ENCODE data around the gene GJC3. TPM values are rescaled to one million over a fixed set of nuclear protein-coding genes. Genes with fewer than 3 reads are reported as not detected.
A peak's percentile ranks its signal among the peaks of the same experiment; 100 is the strongest.
"Not testable (repeated sequence)": the region's sequence is repeated elsewhere in the genome, so short reads cannot be mapped to it uniquely, and the experiment has no call there.

GJC3 gene
- total RNA-seq, 6 donors from 2014 or later: 0.24 to 3.1 (median 0.31) TPM; not detected in 3

- no peak for DNase-seq
- ATAC-seq (ENCODE audit: low FRiP score in 2 of 2): no peak
- no peaks in the 10 kb centered on the region for H3K36me3 ChIP-seq
- WGBS, 2 donors: 64 to 68% methylated on average over 4 of the region's 4 CpGs
- no peak overlapping the region for H3K4me3 ChIP-seq
- no peak overlapping the region for H3K27ac ChIP-seq
- no peaks in the 10 kb centered on the region for H3K4me1 ChIP-seq
- TF ChIP-seq CTCF (IDR thresholded peaks at IDR 0.05) (no peak), POLR2AphosphoS5 (IDR thresholded peaks at IDR 0.05) (no peak), EP300 (IDR thresholded peaks at IDR 0.05) (no peak), POLR2A (IDR thresholded peaks at IDR 0.05) (no peak)
- no peaks in the 10 kb centered on the region for H3K27me3 ChIP-seq
- no peaks in the 10 kb centered on the region for H3K9me3 ChIP-seq
Measured at GRCh38 chr7:99971242-99971641, 41.8 kb upstream of the GJC3 start.

DNA sequence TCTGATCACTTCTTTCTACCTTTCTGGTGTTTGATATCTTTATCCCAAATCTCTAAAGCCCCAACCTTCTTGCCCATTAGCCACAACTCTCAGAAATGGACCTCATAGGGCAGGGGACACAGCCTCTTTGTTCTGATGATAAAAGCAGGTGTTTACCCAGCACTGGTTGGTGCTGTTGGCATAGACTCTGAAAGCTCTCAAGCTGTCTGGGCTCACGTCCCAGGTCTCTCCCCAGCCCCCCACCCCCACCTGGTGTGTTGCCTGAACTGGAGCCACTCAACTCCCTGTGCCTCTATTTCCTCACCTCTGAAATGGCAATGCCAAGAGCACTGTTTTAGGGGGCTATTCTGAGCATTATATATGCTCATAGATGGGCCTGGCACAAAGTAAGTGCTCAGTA is 40.4 kb upstream of the GJC3 start:
- not testable (repeated sequence) for H3K9me3 ChIP-seq, H3K27me3 ChIP-seq, H3K36me3 ChIP-seq, H3K4me1 ChIP-seq, H3K27ac ChIP-seq, H3K4me3 ChIP-seq
- ATAC-seq (ENCODE audit: low FRiP score in 2 of 2): peak in 1 of 2 donors; percentile 28
- peak in 1 of 2 donors; percentile 65 for DNase-seq
- WGBS, 2 donors: 20 to 38% methylated on average over 1 of the region's 1 CpG

- no peaks in the 10 kb centered on the region for H3K36me3 ChIP-seq
- no peak overlapping the region for H3K27ac ChIP-seq
- H3K27me3 ChIP-seq: no peaks in the 10 kb centered on the region
- no peak overlapping the region for H3K4me3 ChIP-seq
- H3K4me1 ChIP-seq: no peaks in the 10 kb centered on the region
- TF ChIP-seq POLR2AphosphoS5 (IDR thresholded peaks at IDR 0.05) (no peak), POLR2A (IDR thresholded peaks at IDR 0.05) (no peak), EP300 (IDR thresholded peaks at IDR 0.05) (no peak), CTCF (IDR thresholded peaks at IDR 0.05) (no peak)
- DNase-seq (no peak), ATAC-seq (ENCODE audit: low FRiP score in 2 of 2) (no peak)
- 76 to 80% methylated on average over 3 of the region's 3 CpGs for whole genome bisulfite sequencing, 2 donors
- H3K9me3 ChIP-seq: no peaks in the 10 kb centered on the region
Measured at GRCh38 chr7:99969298-99969697, 39.9 kb upstream of the GJC3 start.

GRCh38 chr7:99958564-99959227 is 29.3 kb upstream of the GJC3 start:
- Histone ChIP-seq H3K27ac (no peak overlapping the region), H3K4me1 (no peaks in the 10 kb centered on the region), H3K27me3 (no peaks in the 10 kb centered on the region), H3K36me3 (no peaks in the 10 kb centered on the region), H3K4me3 (no peak overlapping the region), H3K9me3 (no peaks in the 10 kb centered on the region)
- ATAC-seq (ENCODE audit: low FRiP score in 2 of 2) (no peak), DNase-seq (no peak)
- TF ChIP-seq CTCF (IDR thresholded peaks at IDR 0.05) (no peak), POLR2AphosphoS5 (IDR thresholded peaks at IDR 0.05) (no peak), POLR2A (IDR thresholded peaks at IDR 0.05) (no peak), EP300 (IDR thresholded peaks at IDR 0.05) (no peak)
- WGBS, 2 donors: 67 to 70% methylated on average over 9 of the region's 9 CpGs

- no peaks in the 10 kb centered on the region for H3K27me3 ChIP-seq
- no peak overlapping the region for H3K27ac ChIP-seq
- H3K36me3 ChIP-seq: no peaks in the 10 kb centered on the region
- 59 to 62% methylated on average over 6 of the region's 6 CpGs for WGBS, 2 donors
- no peak for TF ChIP-seq CTCF (IDR thresholded peaks at IDR 0.05)
- TF ChIP-seq POLR2A (IDR thresholded peaks at IDR 0.05): no peak
- peak in 1 of 2 donors; percentile 21 for TF ChIP-seq POLR2AphosphoS5 (IDR thresholded peaks at IDR 0.05)
- no peak for TF ChIP-seq EP300 (IDR thresholded peaks at IDR 0.05)
- no peak for ATAC-seq (ENCODE audit: low FRiP score in 2 of 2)
- no peak overlapping the region for H3K4me3 ChIP-seq
- peaks cover 0 to 6% (median 2%) of the 10 kb centered on the region in 4 donors for H3K4me1 ChIP-seq
- peak in 1 of 2 donors; percentile 75 for DNase-seq
- no peaks in the 10 kb centered on the region for H3K9me3 ChIP-seq
Measured at GRCh38 chr7:99955247-99955646, 25.8 kb upstream of the GJC3 start.

- not testable (repeated sequence) for H3K27ac ChIP-seq, DNase-seq
- 92 to 97% methylated on average over 7 of the region's 7 CpGs for WGBS, 2 donors
Measured at GRCh38 chr7:99954643-99955042, 25.2 kb upstream of the GJC3 start.

More at GRCh38 chr7:99954643-99955042, 25.2 kb upstream of the GJC3 start:
- H3K9me3 ChIP-seq; ATAC-seq (ENCODE audit: low FRiP score in 2 of 2); H3K4me3 ChIP-seq; H3K4me1 ChIP-seq; H3K36me3 ChIP-seq; H3K27me3 ChIP-seq: not testable (repeated sequence)
